ENCODE measurements around the gene CHD3. TPM values are rescaled to one million over a fixed set of nuclear protein-coding genes. Genes with fewer than 3 reads are reported as not detected.

CHD3 gene
- total and polyA plus RNA-seq, 2 experiments from 2014 or later, result 2.9 to 9.7 TPM

GRCh38 chr17:7894226-7894625 is 5.6 kb downstream of the CHD3 start:
- ATAC-seq (no peak), DNase-seq (ENCODE audit: low spot score) (no peak)
- H3K4me2 ChIP-seq, result no peak overlapping the region
- no peak overlapping the region for H3K4me3 Mint-ChIP-seq
- peaks cover 13% of the 10 kb centered on the region for H3K27me3 Mint-ChIP-seq (ENCODE audit: insufficient read depth, low read depth, poor library complexity)
- H2AFZ ChIP-seq, result no peak overlapping the region
- H3F3A ChIP-seq (replicated peaks; ENCODE audit: low read depth), result no peaks in the 10 kb centered on the region
- TF ChIP-seq ZNF114 (CRISPR knock-in tag; IDR thresholded peaks at IDR 0.05) (no peak), POLR2AphosphoS5 (IDR thresholded peaks at IDR 0.05; ENCODE audit: low read depth) (no peak), NANOG (IDR thresholded peaks at IDR 0.05; ENCODE audit: borderline replicate concordance) (no peak)
- no peaks in the 10 kb centered on the region for H3K79me2 ChIP-seq (replicated peaks; ENCODE audit: insufficient read depth)
- no peaks in the 10 kb centered on the region; the same call in 2 of the 3 replicates for H3K4me1 Mint-ChIP-seq
- no peaks in the 10 kb centered on the region for H3K9me2 ChIP-seq (ENCODE audit: insufficient read depth)
- no peak overlapping the region for H3K4me3 ChIP-seq
- H3K27ac ChIP-seq (ENCODE audit: low read depth), result no peak overlapping the region
- peaks cover 23% of the 10 kb centered on the region for H3K36me3 Mint-ChIP-seq (ENCODE audit: low read depth)
- H4K20me1 ChIP-seq (replicated peaks; ENCODE audit: insufficient read depth), result no peaks in the 10 kb centered on the region
- H3K9me3 Mint-ChIP-seq, result no peaks in the 10 kb centered on the region
- 0 out of 2 replicates have a peak, but pooled peaks cover 3% of the 10 kb centered on the region for H3K36me3 ChIP-seq (ENCODE audit: insufficient read depth)
- H3K27ac Mint-ChIP-seq, result no peak overlapping the region
- H3K27me3 ChIP-seq (ENCODE audit: insufficient read depth), result 0 out of 2 replicates have a peak, but pooled peaks cover 2% of the 10 kb centered on the region
- H3K4me1 ChIP-seq (ENCODE audit: insufficient read depth), result peaks cover 3% of the 10 kb centered on the region; the same call in 1 of the 2 replicates

GRCh38 chr17:7894866-7895265 is 6.3 kb downstream of the CHD3 start:
- H3K36me3 ChIP-seq (ENCODE audit: insufficient read depth), result 0 out of 2 replicates have a peak, but pooled peaks cover 3% of the 10 kb centered on the region
- peaks cover 23% of the 10 kb centered on the region for H3K36me3 Mint-ChIP-seq (ENCODE audit: low read depth)
- TF ChIP-seq, protein P1, sequence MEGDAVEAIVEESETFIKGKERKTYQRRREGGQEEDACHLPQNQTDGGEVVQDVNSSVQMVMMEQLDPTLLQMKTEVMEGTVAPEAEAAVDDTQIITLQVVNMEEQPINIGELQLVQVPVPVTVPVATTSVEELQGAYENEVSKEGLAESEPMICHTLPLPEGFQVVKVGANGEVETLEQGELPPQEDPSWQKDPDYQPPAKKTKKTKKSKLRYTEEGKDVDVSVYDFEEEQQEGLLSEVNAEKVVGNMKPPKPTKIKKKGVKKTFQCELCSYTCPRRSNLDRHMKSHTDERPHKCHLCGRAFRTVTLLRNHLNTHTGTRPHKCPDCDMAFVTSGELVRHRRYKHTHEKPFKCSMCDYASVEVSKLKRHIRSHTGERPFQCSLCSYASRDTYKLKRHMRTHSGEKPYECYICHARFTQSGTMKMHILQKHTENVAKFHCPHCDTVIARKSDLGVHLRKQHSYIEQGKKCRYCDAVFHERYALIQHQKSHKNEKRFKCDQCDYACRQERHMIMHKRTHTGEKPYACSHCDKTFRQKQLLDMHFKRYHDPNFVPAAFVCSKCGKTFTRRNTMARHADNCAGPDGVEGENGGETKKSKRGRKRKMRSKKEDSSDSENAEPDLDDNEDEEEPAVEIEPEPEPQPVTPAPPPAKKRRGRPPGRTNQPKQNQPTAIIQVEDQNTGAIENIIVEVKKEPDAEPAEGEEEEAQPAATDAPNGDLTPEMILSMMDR (conservative IDR thresholded peaks at IDR 0.05; ENCODE audit: low read depth in 2 of 2), result no peak
- TF ChIP-seq NANOG (IDR thresholded peaks at IDR 0.05; ENCODE audit: borderline replicate concordance) (no peak), CREB1 (CRISPR knock-in tag; IDR thresholded peaks at IDR 0.05; ENCODE audit: low read depth) (no peak), REST (IDR thresholded peaks at IDR 0.05; ENCODE audit: unreplicated experiment) (no peak), EZH2 (IDR thresholded peaks at IDR 0.05; ENCODE audit: low read depth, unreplicated experiment) (no peak)
- TF ChIP-seq, protein P2, sequence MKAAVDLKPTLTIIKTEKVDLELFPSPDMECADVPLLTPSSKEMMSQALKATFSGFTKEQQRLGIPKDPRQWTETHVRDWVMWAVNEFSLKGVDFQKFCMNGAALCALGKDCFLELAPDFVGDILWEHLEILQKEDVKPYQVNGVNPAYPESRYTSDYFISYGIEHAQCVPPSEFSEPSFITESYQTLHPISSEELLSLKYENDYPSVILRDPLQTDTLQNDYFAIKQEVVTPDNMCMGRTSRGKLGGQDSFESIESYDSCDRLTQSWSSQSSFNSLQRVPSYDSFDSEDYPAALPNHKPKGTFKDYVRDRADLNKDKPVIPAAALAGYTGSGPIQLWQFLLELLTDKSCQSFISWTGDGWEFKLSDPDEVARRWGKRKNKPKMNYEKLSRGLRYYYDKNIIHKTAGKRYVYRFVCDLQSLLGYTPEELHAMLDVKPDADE (IDR thresholded peaks at IDR 0.05), result no peak
- TF ChIP-seq, protein P3, sequence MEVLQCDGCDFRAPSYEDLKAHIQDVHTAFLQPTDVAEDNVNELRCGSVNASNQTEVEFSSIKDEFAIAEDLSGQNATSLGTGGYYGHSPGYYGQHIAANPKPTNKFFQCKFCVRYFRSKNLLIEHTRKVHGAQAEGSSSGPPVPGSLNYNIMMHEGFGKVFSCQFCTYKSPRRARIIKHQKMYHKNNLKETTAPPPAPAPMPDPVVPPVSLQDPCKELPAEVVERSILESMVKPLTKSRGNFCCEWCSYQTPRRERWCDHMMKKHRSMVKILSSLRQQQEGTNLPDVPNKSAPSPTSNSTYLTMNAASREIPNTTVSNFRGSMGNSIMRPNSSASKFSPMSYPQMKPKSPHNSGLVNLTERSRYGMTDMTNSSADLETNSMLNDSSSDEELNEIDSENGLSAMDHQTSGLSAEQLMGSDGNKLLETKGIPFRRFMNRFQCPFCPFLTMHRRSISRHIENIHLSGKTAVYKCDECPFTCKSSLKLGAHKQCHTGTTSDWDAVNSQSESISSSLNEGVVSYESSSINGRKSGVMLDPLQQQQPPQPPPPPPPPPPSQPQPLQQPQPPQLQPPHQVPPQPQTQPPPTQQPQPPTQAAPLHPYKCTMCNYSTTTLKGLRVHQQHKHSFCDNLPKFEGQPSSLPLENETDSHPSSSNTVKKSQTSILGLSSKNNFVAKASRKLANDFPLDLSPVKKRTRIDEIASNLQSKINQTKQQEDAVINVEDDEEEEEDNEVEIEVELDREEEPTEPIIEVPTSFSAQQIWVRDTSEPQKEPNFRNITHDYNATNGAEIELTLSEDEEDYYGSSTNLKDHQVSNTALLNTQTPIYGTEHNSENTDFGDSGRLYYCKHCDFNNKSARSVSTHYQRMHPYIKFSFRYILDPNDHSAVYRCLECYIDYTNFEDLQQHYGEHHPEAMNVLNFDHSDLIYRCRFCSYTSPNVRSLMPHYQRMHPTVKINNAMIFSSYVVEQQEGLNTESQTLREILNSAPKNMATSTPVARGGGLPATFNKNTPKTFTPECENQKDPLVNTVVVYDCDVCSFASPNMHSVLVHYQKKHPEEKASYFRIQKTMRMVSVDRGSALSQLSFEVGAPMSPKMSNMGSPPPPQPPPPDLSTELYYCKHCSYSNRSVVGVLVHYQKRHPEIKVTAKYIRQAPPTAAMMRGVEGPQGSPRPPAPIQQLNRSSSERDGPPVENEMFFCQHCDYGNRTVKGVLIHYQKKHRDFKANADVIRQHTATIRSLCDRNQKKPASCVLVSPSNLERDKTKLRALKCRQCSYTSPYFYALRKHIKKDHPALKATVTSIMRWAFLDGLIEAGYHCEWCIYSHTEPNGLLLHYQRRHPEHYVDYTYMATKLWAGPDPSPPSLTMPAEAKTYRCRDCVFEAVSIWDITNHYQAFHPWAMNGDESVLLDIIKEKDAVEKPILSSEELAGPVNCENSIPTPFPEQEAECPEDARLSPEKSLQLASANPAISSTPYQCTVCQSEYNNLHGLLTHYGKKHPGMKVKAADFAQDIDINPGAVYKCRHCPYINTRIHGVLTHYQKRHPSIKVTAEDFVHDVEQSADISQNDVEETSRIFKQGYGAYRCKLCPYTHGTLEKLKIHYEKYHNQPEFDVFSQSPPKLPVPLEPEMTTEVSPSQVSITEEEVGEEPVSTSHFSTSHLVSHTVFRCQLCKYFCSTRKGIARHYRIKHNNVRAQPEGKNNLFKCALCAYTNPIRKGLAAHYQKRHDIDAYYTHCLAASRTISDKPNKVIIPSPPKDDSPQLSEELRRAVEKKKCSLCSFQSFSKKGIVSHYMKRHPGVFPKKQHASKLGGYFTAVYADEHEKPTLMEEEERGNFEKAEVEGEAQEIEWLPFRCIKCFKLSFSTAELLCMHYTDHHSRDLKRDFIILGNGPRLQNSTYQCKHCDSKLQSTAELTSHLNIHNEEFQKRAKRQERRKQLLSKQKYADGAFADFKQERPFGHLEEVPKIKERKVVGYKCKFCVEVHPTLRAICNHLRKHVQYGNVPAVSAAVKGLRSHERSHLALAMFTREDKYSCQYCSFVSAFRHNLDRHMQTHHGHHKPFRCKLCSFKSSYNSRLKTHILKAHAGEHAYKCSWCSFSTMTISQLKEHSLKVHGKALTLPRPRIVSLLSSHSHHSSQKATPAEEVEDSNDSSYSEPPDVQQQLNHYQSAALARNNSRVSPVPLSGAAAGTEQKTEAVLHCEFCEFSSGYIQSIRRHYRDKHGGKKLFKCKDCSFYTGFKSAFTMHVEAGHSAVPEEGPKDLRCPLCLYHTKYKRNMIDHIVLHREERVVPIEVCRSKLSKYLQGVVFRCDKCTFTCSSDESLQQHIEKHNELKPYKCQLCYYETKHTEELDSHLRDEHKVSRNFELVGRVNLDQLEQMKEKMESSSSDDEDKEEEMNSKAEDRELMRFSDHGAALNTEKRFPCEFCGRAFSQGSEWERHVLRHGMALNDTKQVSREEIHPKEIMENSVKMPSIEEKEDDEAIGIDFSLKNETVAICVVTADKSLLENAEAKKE (CRISPR knock-in tag; IDR thresholded peaks at IDR 0.05), result no peak

More at GRCh38 chr17:7894866-7895265, 6.3 kb downstream of the CHD3 start:
- Histone ChIP-seq H3K4me2 (no peak overlapping the region), H3K79me2 (replicated peaks; ENCODE audit: insufficient read depth) (no peaks in the 10 kb centered on the region), H3F3A (replicated peaks; ENCODE audit: low read depth) (no peaks in the 10 kb centered on the region), H3K27me3 (ENCODE audit: insufficient read depth) (no peaks in the 10 kb centered on the region), H2AFZ (no peak overlapping the region), H3K4me1 (ENCODE audit: insufficient read depth) (no peaks in the 10 kb centered on the region), H3K4me3 (no peak overlapping the region), H4K20me1 (replicated peaks; ENCODE audit: insufficient read depth) (no peaks in the 10 kb centered on the region), H3K9me2 (ENCODE audit: insufficient read depth) (no peaks in the 10 kb centered on the region), H3K27ac (ENCODE audit: low read depth) (no peak overlapping the region)
- Mint-ChIP-seq H3K27ac (no peak overlapping the region), H3K4me3 (no peak overlapping the region), H3K4me1 (no peaks in the 10 kb centered on the region), H3K27me3 (ENCODE audit: insufficient read depth, low read depth, poor library complexity) (peaks cover 8% of the 10 kb centered on the region), H3K9me3 (no peaks in the 10 kb centered on the region)
- no peak for DNase-seq (ENCODE audit: low spot score)
- no peak for ATAC-seq

Measured in GM23338 (cell line).